MM.1S (cell line): ENCODE data around the gene SNRNP70.
A peak's percentile ranks its signal among the peaks of the same experiment; 100 is the strongest.
"Not testable (repeated sequence)": the region's sequence is repeated elsewhere in the genome, so short reads cannot be mapped to it uniquely, and the experiment has no call there.

ENCODE experiments used
- DNase-seq: peaks from one replicate; pipeline ENCODE4 v3.0.0-alpha.2; 2015
- H2AFZ ChIP-seq: fragments of 300-600 bp; sonication (generic); 2 replicates; pipeline ENCODE4 v1.6.0; 2016; ENCODE audit warnings: antibody characterized with exemption, low read length
- H3F3A ChIP-seq: fragments of 300-600 bp; sonication (generic); 2 replicates; pipeline ENCODE4 v1.6.1; 2016; ENCODE audit warnings: mild to moderate bottlenecking, antibody characterized with exemption, low read length, moderate library complexity, mixed read lengths; ENCODE audit not compliant: insufficient read depth
- H3K27ac ChIP-seq: fragments of 300-600 bp; sonication (generic); 2 replicates; pipeline ENCODE4 v1.5.1; 2016; ENCODE audit warnings: mild to moderate bottlenecking, low read length
- H3K27me3 ChIP-seq: fragments of 300-600 bp; sonication (generic); replicated peaks from 2 replicates; pipeline ENCODE4 v1.6.0; 2016; ENCODE audit warnings: low read length; ENCODE audit not compliant: insufficient read depth
- H3K36me3 ChIP-seq: fragments of 300-600 bp; sonication (generic); replicated peaks from 2 replicates; pipeline ENCODE4 v1.6.1; 2016; ENCODE audit warnings: mild to moderate bottlenecking, low read length, mixed read lengths; ENCODE audit not compliant: insufficient read depth
- H3K4me1 ChIP-seq: fragments of 300-600 bp; sonication (generic); 2 replicates; pipeline ENCODE4 v1.6.1; 2016; ENCODE audit warnings: low read length, mixed read lengths
- H3K4me2 ChIP-seq: fragments of 300-600 bp; sonication (generic); 2 replicates; pipeline ENCODE4 v1.6.0; 2016; ENCODE audit warnings: low read depth, low read length
- H3K4me3 ChIP-seq: fragments of 300-600 bp; sonication (generic); 2 replicates; pipeline ENCODE4 v1.5.1; 2016; ENCODE audit warnings: low read length, mixed read lengths
- H3K79me2 ChIP-seq: fragments of 300-600 bp; sonication (generic); 2 replicates; pipeline ENCODE4 v1.6.1; 2016; ENCODE audit warnings: mixed run types, low read length, mixed read lengths
- H3K9ac ChIP-seq: fragments of 300-600 bp; sonication (generic); 2 replicates; pipeline ENCODE4 v1.6.1; 2016; ENCODE audit warnings: low read length, mixed read lengths
- H3K9me2 ChIP-seq: fragments of 300-600 bp; sonication (generic); replicated peaks from 2 replicates; pipeline ENCODE4 v1.6.1; 2016; ENCODE audit warnings: mild to moderate bottlenecking, low read length, mixed read lengths; ENCODE audit not compliant: insufficient read depth
- H3K9me3 ChIP-seq: fragments of 300-600 bp; sonication (generic); replicated peaks from 2 replicates; pipeline ENCODE4 v1.6.1; 2016; ENCODE audit warnings: mild to moderate bottlenecking, low read length, mixed read lengths; ENCODE audit not compliant: insufficient read depth
- H4K20me1 ChIP-seq: fragments of 300-600 bp; sonication (generic); 2 replicates; pipeline ENCODE4 v1.6.1; 2016; ENCODE audit warnings: mild to moderate bottlenecking, low read length, moderate library complexity, mixed read lengths; ENCODE audit not compliant: insufficient read depth
- EZH2 ChIP-seq: fragments of 300-600 bp; sonication (generic); optimal IDR thresholded peaks from 2 replicates; pipeline ENCODE3; 2017; ENCODE audit warnings: low read depth, mild to moderate bottlenecking, antibody characterized with exemption, low read length, mixed read lengths
- EZH2phosphoT487 ChIP-seq: fragments of 300-600 bp; sonication (generic); IDR thresholded peaks from 2 replicates; pipeline ENCODE4 v1.6.1; 2018; ENCODE audit warnings: antibody characterized with exemption, low read length
- TF ChIP-seq, protein P1 (sequence below): fragments of 300-600 bp; sonication (generic); IDR thresholded peaks from 2 replicates; pipeline ENCODE4 v1.5.1; 2016; ENCODE audit warnings: antibody characterized with exemption, low read length, mixed read lengths

Gene SNRNP70

DNA sequence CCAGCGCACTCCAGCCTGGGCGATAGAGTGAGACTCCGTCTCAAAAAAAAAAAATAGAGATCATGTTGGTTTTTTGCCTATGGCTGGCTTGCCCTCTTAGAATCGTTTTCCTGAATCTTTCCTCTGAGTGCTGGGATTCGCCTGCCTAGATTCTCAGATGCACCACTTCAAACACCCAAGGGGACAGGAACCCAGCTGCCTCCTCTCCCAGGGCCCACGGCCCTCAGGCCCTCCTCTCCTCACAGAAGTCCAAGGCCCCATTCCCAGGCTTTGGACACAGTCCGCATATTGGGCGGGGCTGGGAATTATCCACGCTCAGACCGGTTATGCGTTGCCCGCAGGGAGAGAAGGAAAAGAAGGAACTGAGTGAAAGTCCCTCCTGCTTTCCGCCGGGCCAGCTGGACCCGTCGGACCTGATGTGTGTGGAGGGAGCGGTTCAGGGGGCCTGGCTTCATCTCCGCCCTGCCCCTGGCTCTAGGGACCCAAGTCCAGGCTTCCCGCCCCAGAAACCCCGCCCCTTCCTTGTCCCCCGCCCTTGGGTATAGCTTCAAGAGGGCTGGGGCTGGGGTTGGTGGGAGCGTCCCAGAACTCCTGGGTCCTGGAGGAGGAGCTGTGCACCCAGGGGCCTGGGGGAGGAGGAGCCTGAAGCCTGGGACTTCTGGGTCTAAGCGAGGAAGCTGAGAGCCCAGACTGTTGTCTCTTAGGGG is 39.9 kb downstream of the SNRNP70 start:
- TF ChIP-seq EZH2phosphoT487 (no peak), EZH2 (no peak)
- TF ChIP-seq, protein P1, sequence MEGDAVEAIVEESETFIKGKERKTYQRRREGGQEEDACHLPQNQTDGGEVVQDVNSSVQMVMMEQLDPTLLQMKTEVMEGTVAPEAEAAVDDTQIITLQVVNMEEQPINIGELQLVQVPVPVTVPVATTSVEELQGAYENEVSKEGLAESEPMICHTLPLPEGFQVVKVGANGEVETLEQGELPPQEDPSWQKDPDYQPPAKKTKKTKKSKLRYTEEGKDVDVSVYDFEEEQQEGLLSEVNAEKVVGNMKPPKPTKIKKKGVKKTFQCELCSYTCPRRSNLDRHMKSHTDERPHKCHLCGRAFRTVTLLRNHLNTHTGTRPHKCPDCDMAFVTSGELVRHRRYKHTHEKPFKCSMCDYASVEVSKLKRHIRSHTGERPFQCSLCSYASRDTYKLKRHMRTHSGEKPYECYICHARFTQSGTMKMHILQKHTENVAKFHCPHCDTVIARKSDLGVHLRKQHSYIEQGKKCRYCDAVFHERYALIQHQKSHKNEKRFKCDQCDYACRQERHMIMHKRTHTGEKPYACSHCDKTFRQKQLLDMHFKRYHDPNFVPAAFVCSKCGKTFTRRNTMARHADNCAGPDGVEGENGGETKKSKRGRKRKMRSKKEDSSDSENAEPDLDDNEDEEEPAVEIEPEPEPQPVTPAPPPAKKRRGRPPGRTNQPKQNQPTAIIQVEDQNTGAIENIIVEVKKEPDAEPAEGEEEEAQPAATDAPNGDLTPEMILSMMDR: no peak
- H3K4me2 ChIP-seq: no peak overlapping the region
- H3K9me3 ChIP-seq: no peaks in the 10 kb centered on the region
- no peak overlapping the region for H3K9ac ChIP-seq
- H3K4me3 ChIP-seq: no peak overlapping the region
- H3K36me3 ChIP-seq: no peaks in the 10 kb centered on the region
- no peaks in the 10 kb centered on the region for H3K79me2 ChIP-seq
- H3K4me1 ChIP-seq: peaks cover 9% of the 10 kb centered on the region
- no peaks in the 10 kb centered on the region for H3K9me2 ChIP-seq
- H3K27ac ChIP-seq: no peak overlapping the region
- no peak for DNase-seq
- H3K27me3 ChIP-seq: peaks cover 23% of the 10 kb centered on the region
- H4K20me1 ChIP-seq: no peaks in the 10 kb centered on the region
- H3F3A ChIP-seq: 0 out of 2 replicates have a peak, but pooled peaks cover 4% of the 10 kb centered on the region
- no peak overlapping the region for H2AFZ ChIP-seq

DNA sequence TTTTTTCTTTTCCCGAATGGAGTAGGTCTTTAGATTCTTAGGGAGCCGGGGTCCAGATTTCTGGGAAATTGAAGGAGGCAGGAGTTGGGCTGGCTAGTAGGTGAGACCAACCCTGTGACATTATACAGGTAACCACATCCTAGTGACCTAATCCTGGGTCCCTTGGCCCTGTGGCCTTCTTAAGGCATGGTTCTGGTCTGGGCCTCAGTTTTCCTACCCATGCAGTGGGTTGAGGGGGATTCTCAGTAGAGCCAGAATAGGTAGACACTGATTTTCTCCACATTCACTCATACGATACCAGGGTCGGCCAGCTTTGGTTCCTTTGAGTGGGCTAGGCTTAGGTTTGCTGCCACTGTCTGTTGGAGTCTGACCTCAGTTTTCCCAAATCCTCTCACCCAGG is 41.3 kb downstream of the SNRNP70 start:
- no peak for DNase-seq
- no peak overlapping the region for H3K9ac ChIP-seq
- no peak overlapping the region for H3K4me3 ChIP-seq
- H3K27ac ChIP-seq: no peak overlapping the region
- H3K27me3 ChIP-seq: peaks cover 11% of the 10 kb centered on the region
- H3K9me3 ChIP-seq: no peaks in the 10 kb centered on the region
- H4K20me1 ChIP-seq: no peaks in the 10 kb centered on the region
- H3K79me2 ChIP-seq: no peaks in the 10 kb centered on the region
- no peaks in the 10 kb centered on the region for H3K9me2 ChIP-seq
- TF ChIP-seq, protein P1: no peak
- H3K4me1 ChIP-seq: peaks cover 9% of the 10 kb centered on the region
- no peak overlapping the region for H3K4me2 ChIP-seq
- no peaks in the 10 kb centered on the region for H3F3A ChIP-seq
- H2AFZ ChIP-seq: no peak overlapping the region
- no peaks in the 10 kb centered on the region for H3K36me3 ChIP-seq

DNA sequence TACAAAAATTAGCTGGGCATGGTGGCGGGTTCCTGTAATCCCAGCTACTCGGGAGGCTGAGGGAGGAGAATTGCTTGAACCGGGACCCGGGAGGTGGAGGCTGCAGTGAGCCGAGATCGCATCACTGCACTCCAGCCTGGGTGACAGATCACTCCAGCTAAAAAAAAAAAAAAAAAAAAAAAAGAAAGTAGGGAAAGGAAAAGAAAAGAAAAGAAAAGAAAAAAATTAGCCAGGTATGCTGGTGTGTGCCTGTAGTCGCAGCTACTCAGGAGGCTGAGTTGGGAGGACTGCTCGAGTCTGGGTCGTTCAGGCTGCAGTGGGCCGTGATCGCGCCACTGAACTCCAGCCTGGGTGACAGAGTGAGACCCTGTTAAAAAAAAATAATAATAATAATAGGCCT is 42.0 kb downstream of the SNRNP70 start:
- H3K4me3 ChIP-seq, H3K9me3 ChIP-seq, H4K20me1 ChIP-seq, H3K36me3 ChIP-seq, H3K4me1 ChIP-seq, H3K27me3 ChIP-seq, H3F3A ChIP-seq, DNase-seq, H3K9me2 ChIP-seq, H3K27ac ChIP-seq, H3K9ac ChIP-seq, H3K79me2 ChIP-seq: not testable (repeated sequence)
- 0 out of 2 replicates have a peak overlapping the region, but pooled peaks have one; percentile 68 for H3K4me2 ChIP-seq
- H2AFZ ChIP-seq: peak overlapping the region; percentile 90; the same call in 1 of the 2 replicates

DNA sequence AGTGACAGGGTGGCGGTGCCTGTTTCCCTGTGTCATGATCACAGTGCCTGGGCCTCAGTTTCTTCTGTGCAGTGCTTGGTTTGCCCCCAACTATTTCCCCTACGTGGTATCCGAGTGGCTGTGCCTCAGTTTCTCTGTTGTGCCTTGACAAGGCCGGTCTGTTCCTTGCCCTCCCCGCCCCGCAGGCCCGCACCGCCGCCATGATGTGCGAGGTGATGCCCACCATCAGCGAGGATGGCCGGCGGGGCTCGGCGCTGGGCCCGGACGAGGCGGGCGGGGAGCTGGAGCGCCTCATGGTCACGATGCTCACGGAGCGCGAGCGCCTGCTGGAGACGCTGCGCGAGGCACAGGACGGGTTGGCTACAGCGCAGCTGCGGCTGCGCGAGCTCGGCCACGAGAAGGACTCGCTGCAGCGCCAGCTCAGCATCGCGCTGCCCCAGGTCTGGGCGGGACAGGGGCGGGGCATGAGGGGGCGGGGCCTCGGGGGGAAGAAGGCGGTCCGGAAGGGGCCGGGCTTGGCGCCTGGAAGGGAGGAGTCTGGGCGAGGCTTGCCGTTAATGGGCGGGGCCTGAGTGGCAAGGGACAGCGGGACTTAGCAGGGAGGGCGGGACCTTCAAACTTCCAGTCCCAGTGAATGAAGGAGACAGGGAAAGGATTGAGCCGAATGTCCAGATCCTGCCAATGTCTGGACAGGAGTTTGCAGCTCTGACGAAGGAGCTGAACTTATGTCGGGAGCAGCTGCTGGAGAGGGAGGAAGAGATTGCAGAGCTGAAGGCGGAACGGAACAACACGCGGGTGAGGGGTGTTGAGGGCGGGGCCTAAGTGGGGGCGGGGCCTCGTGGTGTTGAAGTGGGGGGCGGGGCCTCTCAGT is 42.7 kb downstream of the SNRNP70 start:
- Histone ChIP-seq H3K4me1 (peaks cover 9% of the 10 kb centered on the region), H3K36me3 (no peaks in the 10 kb centered on the region), H3K79me2 (no peaks in the 10 kb centered on the region), H4K20me1 (no peaks in the 10 kb centered on the region), H3F3A (no peaks in the 10 kb centered on the region), H2AFZ (peak overlapping the region; percentile 90), H3K9me3 (no peaks in the 10 kb centered on the region), H3K27me3 (peaks cover 6% of the 10 kb centered on the region; the same call in 1 of the 2 replicates), H3K9ac (no peak overlapping the region), H3K4me2 (peak overlapping the region; percentile 82), H3K27ac (no peak overlapping the region), H3K4me3 (peak overlapping the region; percentile 69), H3K9me2 (no peaks in the 10 kb centered on the region)
- peak; percentile 97 for DNase-seq
- TF ChIP-seq, protein P1: peak; percentile 22
- TF ChIP-seq EZH2 (no peak), EZH2phosphoT487 (no peak)
